Right renal pelvis (tissue), 4 donors: ENCODE data around the gene ONECUT1. TPM values are rescaled to one million over a fixed set of nuclear protein-coding genes. Genes with fewer than 3 reads are reported as not detected.
"Not testable (repeated sequence)": the region's sequence is repeated elsewhere in the genome, so short reads cannot be mapped to it uniquely, and the experiment has no call there.

Experiments
- DNase-seq, 4 donors: peaks; one replicate each; pipeline ENCODE4 v3.0.0-alpha.2; 2013; ENCODE audit warnings: low read depth in 4 of 4, low spot score in 3 of 4, missing footprints in 1 of 4
- polyA plus RNA-seq, 4 donors: library from polyadenylated mRNA; unstranded; fragments of 120-200 nt; gene quantifications; one replicate each; pipeline ENCODE4 v1.2.1, GENCODE V29; 2013; ENCODE audit not compliant: insufficient read length in 4 of 4

The ONECUT1 gene
- polyA plus RNA-seq, result under 1 TPM in 2 of 4 donors, not detected in 2; 0.13 to 0.19 TPM

- no peak for DNase-seq
Observed at GRCh38 chr15:52790169-52790708, at the start of gene ONECUT1. Gene ONECUT1 (minus strand): TSS chr15:52790336. CDS start chr15:52789884, 452 bp downstream.

GRCh38 chr15:52834379-52834778 lies 44.2 kb upstream of the ONECUT1 start:
- DNase-seq, result no peak

DNA sequence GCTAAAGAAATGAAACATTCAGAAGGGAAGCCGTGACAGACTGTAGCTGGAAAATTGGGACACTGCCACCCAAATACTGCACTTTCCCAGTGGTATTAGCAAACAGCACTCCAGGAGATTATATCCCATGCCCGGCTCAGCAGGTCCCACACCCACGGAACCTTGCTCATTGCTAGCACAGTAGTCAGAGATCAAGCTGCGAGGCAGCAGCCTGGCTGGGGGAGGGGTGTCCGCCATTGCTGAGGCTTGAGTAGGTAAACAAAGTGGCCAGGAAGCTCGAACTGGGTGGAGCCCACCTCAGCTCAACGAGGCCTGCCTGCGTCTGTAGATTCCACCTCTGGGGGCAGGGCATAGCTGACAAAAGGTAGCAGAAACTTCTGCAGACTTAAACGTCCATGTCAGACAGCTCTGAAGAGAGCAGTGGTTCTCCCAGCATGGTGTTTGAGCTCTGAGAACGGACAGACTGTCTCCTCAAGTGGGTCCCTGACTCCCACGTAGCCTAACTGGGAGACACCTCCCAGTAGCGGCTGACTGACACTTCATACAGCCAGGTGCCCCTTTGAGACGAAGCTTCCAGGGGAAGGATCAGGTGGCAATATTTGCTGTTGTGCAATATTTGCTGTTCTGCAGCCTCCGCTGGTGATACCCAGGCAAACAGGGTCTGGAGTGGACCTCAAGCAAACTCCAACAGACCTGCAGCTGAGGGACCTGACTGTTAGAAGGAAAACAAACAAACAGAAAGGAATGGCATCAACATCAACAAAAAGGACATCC lies 34.2 kb upstream of the ONECUT1 start:
- not testable (repeated sequence) for DNase-seq

DNA sequence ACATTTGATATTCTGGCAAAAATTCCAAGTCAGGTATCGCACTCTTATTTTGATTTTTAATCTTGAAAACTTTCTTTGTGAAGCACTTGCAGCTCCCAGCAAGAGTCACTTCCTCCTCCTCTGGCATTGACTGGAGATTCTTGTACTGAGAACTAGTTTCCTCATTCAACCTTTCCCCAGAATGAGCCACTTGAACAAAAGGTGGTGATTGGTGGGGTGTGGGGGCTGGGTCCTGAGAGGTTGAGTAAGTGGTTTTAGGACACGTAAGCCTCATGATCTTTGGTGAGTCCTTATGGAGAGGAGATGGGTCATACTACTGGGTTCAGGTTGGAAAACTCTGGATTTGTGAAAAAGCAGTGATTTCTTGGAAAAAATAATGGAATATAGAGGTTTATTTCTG lies 32.3 kb upstream of the ONECUT1 start:
- DNase-seq, result no peak

GRCh38 chr15:52819253-52819652 lies 29.1 kb upstream of the ONECUT1 start:
- DNase-seq, result no peak

DNA sequence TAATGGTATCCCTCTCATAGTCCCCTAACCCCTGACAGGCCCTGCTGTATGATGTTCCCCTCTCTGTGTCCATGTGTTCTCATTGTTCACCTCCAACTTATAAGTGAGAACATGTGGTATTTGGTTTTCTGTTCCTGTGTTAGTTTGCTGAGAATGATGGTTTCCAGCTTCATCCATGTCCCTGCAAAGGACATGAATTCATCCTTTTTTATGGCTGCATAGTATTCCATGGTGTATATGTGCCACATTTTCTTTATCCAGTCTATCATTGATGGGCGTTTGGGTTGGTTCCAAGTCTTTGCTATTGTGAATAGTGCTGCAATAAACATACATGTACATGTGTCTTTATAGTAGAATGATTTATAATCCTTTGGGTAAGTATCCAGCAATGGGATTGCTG lies 25.8 kb upstream of the ONECUT1 start:
- not testable (repeated sequence) for DNase-seq

DNA sequence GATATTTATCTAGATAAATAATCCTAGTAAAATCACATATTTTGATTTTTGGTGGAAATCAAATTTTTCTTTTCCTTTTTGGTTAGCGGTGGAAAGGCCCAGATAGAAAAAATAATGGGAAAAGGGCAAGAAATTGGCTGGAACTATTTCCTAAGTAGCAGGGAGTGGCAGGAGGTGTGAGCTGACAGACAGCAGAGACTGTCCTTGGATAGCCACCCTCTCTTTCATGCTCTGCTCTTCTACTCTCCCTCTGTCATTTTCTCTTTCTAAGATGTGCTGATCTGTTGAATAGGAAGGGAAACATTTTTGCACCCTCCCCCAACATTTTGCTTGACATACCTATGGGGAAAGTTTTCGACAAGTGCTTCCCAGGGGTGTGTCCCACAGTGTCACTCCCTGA lies 18.9 kb upstream of the ONECUT1 start:
- no peak for DNase-seq

DNA sequence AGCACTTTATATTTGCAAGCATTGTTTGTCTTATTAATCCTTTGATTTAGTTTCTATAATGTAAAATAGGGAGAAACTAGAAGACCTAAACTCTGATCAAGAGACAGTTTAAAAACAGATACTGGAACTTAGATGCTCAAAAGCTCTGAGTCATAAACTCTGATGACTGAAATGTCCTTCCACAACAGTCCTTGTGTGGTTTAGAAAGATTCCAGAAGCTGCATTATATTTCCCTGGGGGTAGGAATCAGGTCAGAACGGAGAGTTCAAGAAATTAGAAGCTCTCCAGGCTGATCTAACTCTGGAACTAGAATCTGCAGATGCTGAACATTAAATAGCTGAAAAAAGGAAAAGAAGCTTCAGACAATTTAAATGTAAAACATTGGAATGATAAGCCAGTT lies 18.3 kb upstream of the ONECUT1 start:
- DNase-seq, result no peak

DNA sequence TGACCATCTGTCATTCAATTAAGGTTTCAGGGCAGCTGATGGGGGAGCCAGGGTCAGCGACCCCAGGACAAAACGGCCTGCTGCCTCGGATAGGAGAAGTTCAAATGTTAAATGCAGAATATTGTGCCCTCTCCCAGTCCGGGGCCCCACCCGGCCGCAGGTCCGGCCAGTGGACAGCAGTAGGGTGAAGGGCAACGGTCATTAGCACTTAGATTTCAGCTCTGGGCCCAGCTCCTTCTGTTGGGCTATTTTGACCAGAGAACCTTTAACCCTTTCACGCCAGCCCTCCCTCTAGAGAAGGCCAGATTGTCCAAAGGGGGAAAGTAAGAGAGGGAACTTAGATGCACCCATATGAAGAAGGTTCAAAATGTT lies 16.1 kb upstream of the ONECUT1 start:
- DNase-seq, result no peak

GRCh38 chr15:52805351-52806283 lies 15.5 kb upstream of the ONECUT1 start:
- DNase-seq, result no peak

- no peak for DNase-seq
Observed at GRCh38 chr15:52804526-52805081, 14.5 kb upstream of the ONECUT1 start.

DNA sequence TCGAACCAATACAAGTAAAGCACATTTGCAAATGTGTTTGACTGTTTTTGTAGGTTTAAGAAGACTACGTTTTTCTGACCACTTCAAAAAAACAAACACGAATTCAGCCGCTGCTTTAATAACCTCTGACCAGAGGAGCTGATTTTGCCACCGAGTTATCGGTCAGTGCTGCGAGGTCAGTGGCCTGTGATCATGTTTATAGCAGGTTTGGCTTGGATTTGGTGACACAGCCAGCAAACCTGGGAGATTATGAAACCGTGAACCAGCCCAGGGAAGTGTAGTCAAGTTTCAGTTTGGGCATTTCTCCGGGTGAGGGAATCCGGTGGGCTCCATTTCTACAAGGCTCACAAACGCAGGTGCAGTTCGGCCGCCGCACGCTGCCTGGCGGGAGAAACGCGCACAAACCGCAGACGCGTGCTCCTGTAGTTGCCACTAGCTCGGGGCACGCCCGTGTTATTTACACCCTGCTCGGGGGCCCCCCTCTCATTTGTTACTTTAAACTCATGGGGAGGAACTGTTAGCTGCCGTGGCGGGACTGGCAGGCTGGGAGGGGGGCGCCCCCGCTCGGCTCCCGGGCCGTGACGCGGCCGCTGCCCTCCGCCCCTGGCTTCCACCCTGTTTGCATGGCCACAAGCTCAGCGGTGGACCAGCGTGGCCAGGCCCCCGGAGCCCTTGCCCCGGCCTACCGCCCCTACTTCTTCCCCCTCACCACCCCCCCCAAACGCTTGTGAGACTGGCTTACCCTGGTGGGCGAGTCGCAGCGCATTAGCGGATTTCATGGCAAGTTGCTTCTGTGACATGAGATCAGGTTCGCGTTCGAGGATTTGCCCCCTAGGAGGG lies 13.6 kb upstream of the ONECUT1 start:
- DNase-seq, result no peak

DNA sequence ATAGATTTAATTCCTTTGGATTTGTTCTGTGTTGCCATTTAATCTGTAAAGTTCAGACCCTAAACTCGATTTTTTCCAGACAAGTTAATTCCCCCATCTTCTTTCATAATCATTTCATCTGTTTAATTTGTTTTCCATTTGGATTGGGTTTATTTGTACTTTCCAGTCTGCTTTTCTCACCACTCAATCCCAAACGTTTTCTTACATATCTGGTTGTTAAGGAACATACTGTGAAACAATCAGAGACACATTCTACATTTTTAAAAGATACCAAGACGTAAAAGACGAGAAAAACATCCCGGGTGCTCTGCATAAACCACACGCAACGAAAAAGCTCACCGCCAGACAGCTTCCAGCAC lies 13.0 kb upstream of the ONECUT1 start:
- no peak for DNase-seq

GRCh38 chr15:52802110-52802509 lies 12.0 kb upstream of the ONECUT1 start:
- DNase-seq, result no peak

DNA sequence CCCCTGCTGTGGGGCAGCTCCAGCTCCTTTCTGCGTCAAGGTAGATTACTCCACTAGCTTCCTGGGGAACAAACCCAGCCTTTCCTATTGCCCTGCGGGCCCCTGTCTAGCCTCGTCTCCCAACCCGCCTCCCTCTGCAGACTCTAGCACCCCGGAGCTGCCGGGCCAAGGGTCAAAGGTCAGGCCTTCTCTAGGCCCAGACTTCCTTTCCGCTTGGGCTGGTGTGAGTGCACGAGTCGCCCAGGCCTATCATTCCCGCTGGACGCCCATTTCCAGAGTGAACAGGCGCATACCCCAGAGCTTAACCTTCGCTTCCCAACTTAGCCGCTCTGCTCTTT lies 11.6 kb upstream of the ONECUT1 start:
- DNase-seq, result no peak

DNA sequence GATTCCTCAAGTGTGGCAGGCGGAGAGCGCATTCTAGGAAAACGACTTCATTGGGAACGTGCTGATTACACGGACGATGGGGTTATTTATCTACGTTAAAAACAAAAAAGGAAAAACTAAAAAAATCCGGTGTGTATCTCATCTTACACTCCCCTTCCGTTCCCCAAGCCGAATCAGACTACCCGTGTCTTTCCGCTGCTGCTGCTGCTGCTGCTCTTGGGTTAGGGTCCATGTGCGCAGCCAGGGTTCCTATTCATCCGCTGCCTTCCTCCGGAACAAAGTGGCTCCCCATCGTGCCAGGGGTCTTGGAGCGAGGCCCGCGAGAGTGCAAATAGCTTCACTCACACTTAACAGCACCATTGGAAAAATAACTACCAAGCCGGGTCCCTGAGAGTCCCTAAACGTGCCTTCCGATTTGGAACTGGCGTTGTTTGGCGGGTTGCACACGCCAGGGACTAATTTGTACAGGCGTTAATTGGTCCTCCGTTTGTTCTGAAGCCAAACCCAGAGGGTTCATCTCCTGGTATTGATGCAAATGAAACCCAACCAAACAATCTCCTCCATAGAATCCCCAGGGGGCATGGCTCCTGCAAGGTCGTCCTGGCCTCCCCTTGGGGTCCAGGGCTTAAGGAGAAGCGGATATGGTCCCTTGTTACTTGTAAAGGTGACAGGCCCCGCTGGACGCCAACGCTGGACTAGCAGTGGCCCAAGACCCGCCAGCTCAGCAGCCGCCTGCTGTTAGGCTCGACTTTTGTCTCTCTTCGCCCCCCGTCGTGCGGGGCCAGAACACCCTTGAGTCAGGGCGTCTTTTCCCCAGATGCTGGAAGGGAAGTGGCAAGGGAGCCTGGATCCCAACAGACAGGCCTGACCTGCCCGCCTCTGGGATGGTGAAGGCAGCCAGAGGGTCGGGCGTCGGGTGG lies 11.0 kb upstream of the ONECUT1 start:
- no peak for DNase-seq

DNA sequence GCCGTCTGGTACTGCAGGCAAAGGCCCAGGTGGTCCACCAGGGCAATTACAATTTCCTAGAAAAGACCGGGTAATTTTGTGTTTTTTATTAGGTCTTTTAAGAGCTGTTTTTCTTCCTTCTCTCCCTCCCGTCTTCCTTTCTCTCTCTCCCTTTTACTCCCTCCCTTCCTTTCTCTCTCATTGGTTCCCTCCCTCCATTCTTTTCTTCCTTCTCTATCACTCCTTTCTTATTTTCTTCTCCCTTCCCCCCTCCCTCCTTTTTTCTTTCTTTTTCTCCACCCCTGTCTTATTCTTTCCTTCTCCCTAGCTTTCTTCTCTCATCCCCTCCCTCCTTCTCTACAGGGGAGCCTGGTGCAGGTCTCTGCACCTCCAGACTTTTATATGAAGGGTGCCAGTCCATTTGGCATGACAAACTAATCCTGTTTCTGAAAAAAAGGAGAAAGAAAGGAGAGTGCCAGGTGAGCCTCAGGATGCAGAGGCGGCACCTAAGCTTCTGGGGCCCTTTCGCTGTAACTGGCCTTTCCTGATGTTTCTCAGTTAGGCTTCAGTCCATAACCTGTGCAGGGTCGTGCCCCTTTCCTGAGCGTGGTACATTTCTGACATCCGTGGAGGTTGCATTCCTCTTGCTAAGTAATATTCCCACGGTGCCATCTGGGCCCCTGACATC lies 9.1 kb upstream of the ONECUT1 start:
- DNase-seq, result no peak

- no peak for DNase-seq
Observed at GRCh38 chr15:52798529-52799101, 8.5 kb upstream of the ONECUT1 start.
